ENCODE results near the gene PCDHGA12. TPM values are rescaled to one million over a fixed set of nuclear protein-coding genes. Genes with fewer than 3 reads are reported as not detected.

PCDHGA12 gene
- total and polyA plus RNA-seq, 2 of the 8 experiments (the other 6 are each of a cell fraction or from before 2014, with no cell fraction given) = 0.88 to 1.3 TPM

DNA sequence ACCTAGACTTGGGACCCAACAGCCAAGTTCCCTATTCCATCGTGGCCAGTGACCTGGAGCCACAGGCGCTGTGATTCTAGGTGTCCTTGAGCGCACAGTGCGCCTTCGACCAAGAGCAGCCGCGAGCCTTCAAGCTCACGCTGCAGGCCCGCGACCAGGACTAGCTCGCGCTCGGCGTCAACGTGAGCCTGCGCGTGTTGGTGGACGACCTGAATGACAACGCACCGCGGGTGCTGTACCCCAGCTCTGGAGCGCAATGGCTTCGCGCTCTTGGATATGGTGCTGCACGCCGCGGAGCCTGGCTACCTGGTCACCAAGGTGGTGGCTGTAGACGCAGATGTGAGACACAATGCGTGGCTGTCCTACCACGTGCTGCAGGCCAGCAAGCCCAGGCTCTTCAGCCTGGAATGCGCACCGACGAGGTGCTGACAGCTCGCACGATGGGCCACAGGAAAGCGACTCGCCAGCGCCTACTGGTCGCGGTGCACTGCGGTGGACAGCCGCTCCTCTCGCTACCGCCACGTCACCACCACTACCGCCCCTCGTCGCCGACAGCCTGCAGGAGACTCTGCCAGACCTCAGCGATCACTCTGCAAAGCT lies 11.4 kb downstream of the PCDHGA12 start (continued):
- TF ChIP-seq, protein P1, sequence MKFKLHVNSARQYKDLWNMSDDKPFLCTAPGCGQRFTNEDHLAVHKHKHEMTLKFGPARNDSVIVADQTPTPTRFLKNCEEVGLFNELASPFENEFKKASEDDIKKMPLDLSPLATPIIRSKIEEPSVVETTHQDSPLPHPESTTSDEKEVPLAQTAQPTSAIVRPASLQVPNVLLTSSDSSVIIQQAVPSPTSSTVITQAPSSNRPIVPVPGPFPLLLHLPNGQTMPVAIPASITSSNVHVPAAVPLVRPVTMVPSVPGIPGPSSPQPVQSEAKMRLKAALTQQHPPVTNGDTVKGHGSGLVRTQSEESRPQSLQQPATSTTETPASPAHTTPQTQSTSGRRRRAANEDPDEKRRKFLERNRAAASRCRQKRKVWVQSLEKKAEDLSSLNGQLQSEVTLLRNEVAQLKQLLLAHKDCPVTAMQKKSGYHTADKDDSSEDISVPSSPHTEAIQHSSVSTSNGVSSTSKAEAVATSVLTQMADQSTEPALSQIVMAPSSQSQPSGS (IDR thresholded peaks at IDR 0.05; ENCODE audit: low read length) = no peak
